ENCODE measurements around the gene PTPN22. TPM values are rescaled to one million over a fixed set of nuclear protein-coding genes. Genes with fewer than 3 reads are reported as not detected.

Gene PTPN22
- total and polyA plus RNA-seq, 9 of the 15 experiments (the other 6 are each of a cell fraction or from before 2014, with no cell fraction given), result 0.45 to 4.6 (median 1.1) TPM

- H3K4me1 ChIP-seq (replicated peaks in 1 of 2; ENCODE audit: control insufficient read depth in 2 of 2, insufficient read depth in 2 of 2, low read length in 2 of 2), result peaks cover 0 to 32% of the 10 kb centered on the region in 2 experiments; a peak in 4 of 5 replicates
- DNase-seq (ENCODE audit: extremely low read depth in 1 of 4, low spot score in 3 of 4), result peak; percentile 31 to 70 (median 52)
- H2AFZ ChIP-seq (ENCODE audit: low read depth, low read length), result peak overlapping the region; percentile 70
- BruUV-seq (replicated peaks), result no TSS peak
- no peaks in the 10 kb centered on the region for H3K9me3 ChIP-seq (replicated peaks; ENCODE audit: control insufficient read depth, insufficient read depth, low read depth, low read length)
- POLR2A ChIA-PET, result interaction anchor here (1.0 to 1.2 kb wide), 2 partner anchors 14 to 19 kb away, joined by 3 to 4 read pairs; no protein-coding TSS in a partner anchor
- no peak overlapping the region for H3K9ac ChIP-seq (ENCODE audit: insufficient read depth in 1 of 2, low read depth in 2 of 2, low read length in 2 of 2)
- H3K9me1 ChIP-seq (ENCODE audit: control insufficient read depth, insufficient read depth, low read length), result no peaks in the 10 kb centered on the region
- CTCF ChIA-PET (ENCODE audit: low intra/inter-chr PET ratio), result interaction anchor here (0.6 kb wide), 1 partner anchor 1073 kb away, joined by 3 read pairs; no protein-coding TSS in a partner anchor
- H4K20me1 ChIP-seq (replicated peaks; ENCODE audit: control insufficient read depth, insufficient read depth, low read length), result no peaks in the 10 kb centered on the region
- no peaks in the 10 kb centered on the region for H3K79me2 ChIP-seq (ENCODE audit: control insufficient read depth, insufficient read depth, low read length)
- in situ Hi-C loops (cut with MboI), result no loop called here
- no peak overlapping the region for H3K4me2 ChIP-seq (ENCODE audit: insufficient read depth, low read length)
- peak overlapping the region; percentile 15; the same call in 1 of the 3 replicates for H3K27ac ChIP-seq (ENCODE audit: extremely low read depth, low read depth, low read length)
- H3K27me3 ChIP-seq (ENCODE audit: control insufficient read depth in 2 of 2, insufficient read depth in 2 of 2, low read length in 2 of 2), result no peaks in the 10 kb centered on the region
- no peak overlapping the region for H3K4me3 ChIP-seq
- 9% methylated on average over 1 of the region's 1 CpG for WGBS (ENCODE audit: insufficient coverage, low coverage, missing lambda C conversion rate)
- H3K36me3 ChIP-seq (ENCODE audit: control insufficient read depth, insufficient read depth, low read length), result no peaks in the 10 kb centered on the region
- FAIRE-seq, result peak; percentile 77
- ATAC-seq, result peak; percentile 88
- intact Hi-C loops (cut with micrococcal nuclease), result loop anchor here (1.0 kb wide), 1 partner anchor 31 kb away; the partner anchor contains the start of gene DCLRE1B
- peak; percentile 84 for TF ChIP-seq EHMT2 (IDR thresholded peaks at IDR 0.05)
- TF ChIP-seq FOSL1 (tag; conservative IDR thresholded peaks at IDR 0.05), result peak; percentile 92
- peak; percentile 81 for TF ChIP-seq SOX6 (IDR thresholded peaks at IDR 0.05)
- TF ChIP-seq SNRNP70 (optimal IDR thresholded peaks at IDR 0.05; ENCODE audit: low read depth, low read length), result no peak
- TF ChIP-seq ZNF274 (IDR thresholded peaks at IDR 0.05; ENCODE audit: borderline replicate concordance, low read depth, low read length), result no peak
- no peak for TF ChIP-seq ZNF395 (CRISPR knock-in tag; IDR thresholded peaks at IDR 0.05)
- TF ChIP-seq, protein P1, sequence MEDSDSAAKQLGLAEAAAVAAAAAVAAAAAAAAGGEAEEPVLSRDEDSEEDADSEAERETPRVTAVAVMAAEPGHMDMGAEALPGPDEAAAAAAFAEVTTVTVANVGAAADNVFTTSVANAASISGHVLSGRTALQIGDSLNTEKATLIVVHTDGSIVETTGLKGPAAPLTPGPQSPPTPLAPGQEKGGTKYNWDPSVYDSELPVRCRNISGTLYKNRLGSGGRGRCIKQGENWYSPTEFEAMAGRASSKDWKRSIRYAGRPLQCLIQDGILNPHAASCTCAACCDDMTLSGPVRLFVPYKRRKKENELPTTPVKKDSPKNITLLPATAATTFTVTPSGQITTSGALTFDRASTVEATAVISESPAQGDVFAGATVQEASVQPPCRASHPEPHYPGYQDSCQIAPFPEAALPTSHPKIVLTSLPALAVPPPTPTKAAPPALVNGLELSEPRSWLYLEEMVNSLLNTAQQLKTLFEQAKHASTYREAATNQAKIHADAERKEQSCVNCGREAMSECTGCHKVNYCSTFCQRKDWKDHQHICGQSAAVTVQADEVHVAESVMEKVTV (CRISPR knock-in tag; IDR thresholded peaks at IDR 0.05), result peak; percentile 26; the same call in 1 of the 2 replicates
- TF ChIP-seq ZNF354B (CRISPR knock-in tag; IDR thresholded peaks at IDR 0.05), result 0 out of 2 replicates have a peak, but pooled peaks have one; percentile 3
- TF ChIP-seq CBFA2T3 (IDR thresholded peaks at IDR 0.05), result 0 out of 2 replicates have a peak, but pooled peaks have one; percentile 7
- TF ChIP-seq ZNF311 (CRISPR knock-in tag; IDR thresholded peaks at IDR 0.05), result 0 out of 2 replicates have a peak, but pooled peaks have one; percentile 16
- no peak for TF ChIP-seq ELK1 (CRISPR knock-in tag; IDR thresholded peaks at IDR 0.05)
- TF ChIP-seq, protein P2, sequence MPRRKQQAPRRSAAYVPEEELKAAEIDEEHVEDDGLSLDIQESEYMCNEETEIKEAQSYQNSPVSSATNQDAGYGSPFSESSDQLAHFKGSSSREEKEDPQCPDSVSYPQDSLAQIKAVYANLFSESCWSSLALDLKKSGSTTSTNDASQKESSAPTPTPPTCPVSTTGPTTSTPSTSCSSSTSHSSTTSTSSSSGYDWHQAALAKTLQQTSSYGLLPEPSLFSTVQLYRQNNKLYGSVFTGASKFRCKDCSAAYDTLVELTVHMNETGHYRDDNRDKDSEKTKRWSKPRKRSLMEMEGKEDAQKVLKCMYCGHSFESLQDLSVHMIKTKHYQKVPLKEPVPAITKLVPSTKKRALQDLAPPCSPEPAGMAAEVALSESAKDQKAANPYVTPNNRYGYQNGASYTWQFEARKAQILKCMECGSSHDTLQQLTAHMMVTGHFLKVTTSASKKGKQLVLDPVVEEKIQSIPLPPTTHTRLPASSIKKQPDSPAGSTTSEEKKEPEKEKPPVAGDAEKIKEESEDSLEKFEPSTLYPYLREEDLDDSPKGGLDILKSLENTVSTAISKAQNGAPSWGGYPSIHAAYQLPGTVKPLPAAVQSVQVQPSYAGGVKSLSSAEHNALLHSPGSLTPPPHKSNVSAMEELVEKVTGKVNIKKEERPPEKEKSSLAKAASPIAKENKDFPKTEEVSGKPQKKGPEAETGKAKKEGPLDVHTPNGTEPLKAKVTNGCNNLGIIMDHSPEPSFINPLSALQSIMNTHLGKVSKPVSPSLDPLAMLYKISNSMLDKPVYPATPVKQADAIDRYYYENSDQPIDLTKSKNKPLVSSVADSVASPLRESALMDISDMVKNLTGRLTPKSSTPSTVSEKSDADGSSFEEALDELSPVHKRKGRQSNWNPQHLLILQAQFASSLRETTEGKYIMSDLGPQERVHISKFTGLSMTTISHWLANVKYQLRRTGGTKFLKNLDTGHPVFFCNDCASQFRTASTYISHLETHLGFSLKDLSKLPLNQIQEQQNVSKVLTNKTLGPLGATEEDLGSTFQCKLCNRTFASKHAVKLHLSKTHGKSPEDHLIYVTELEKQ (CRISPR knock-in tag; IDR thresholded peaks at IDR 0.05), result 0 out of 2 replicates have a peak, but pooled peaks have one; percentile 21
- peak; percentile 22; the same call in 1 of the 2 replicates for TF ChIP-seq ZEB2 (IDR thresholded peaks at IDR 0.05)
- no peak for TF ChIP-seq KAT2B (IDR thresholded peaks at IDR 0.05; ENCODE audit: low read depth, low read length)
These were observed 2.7 kb upstream of the PTPN22 start for GRCh38 chr1:113874012-113874879.

Measured in K562 (cell line).